DMS153 (cell line): ENCODE data around the gene NCOA3.

ENCODE experiments used
- DNase-seq: peaks from one replicate; lab custom pipeline; 2025; lab: John Stamatoyannopoulos, UW

The NCOA3 gene

DNA sequence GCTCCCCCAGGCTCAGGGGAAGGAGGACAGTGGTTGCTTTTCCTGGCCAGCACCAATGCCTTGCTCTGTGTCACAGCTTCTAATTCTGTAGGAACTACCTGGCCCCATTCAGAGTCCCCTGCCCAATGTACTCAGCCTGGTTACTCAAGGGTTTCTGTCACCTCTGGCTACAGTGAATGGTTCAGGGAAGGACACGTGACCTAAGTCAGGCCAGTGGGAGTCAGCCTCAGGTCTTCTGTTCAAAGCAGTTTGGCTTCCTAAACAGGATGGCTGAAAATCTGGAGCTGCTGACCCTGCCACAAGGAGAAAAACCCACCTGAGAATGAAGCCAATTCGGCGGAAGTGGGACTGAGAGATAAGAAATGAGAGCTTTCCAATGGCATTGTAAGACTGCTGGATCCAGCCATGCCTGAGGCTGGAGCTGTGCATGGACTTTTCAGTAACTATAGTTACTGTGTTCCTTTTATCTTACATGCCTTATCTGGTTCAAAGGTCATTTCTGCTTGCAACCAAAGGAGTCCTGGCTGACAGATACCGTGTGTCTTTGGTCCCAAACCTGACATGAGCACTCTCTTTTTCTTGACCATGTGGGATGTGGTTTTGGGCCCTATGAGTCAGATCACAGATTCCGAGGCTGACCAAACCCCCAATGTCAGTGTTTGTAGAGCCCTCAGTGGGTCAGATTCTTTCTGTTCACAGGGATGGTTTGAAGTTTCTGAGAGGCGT lies 179.3 kb downstream of the NCOA3 start:
- DNase-seq: no peak

DNA sequence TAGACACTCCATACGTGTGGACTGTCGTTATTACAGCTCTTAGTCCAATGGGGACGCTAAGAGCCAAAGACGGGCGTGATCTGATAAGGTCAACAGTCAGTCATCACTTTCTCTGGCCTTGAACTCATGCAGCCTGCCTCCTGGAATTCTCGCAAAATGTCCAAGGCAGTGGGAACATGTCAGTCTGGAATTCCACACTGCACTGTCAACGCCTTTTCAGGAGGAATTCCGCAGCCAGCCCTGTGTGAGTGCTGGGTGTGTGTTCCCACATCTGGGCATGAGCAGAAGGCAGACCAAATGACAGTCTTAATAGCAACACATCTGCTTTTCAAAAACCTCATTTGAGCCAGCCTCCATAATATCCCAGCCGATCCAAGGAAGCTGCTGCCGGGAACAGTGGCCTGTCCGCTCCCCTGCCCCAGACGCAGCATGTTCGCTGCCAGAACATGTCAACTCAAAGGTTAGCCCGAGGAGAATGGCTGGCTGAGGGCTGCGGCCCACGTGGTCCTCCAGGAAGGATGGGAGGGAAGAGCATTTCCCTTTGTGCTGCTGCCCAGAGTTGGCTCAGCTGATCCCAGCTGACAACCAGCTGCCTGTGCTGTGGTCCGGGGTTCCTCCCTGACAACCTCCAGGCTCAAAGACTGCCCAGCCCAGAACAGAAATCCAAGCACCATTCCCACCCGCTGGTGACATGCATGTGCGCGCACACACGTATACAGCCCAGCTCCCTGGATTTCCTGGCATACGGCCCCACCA lies 180.5 kb downstream of the NCOA3 start:
- DNase-seq: no peak

DNA sequence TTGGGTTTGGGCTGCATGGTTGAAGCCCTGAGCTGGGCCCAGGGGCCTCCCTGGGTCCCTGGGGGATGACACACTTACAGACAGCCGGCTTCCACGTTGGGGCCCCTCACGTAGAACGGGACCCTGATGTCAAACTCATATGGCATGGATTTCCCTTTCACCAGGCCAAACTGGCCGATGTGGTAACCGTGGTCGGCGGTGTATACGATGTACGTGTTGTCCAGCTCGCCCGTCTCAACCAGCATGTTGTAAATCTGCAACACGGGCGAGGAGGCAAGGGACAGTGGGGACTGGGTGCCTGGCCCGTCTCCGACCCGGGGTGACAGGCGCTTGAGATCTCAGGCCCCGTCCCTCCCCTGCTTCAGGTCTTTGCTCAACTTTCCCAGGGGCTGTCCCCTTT lies 181.2 kb downstream of the NCOA3 start:
- DNase-seq: no peak

DNA sequence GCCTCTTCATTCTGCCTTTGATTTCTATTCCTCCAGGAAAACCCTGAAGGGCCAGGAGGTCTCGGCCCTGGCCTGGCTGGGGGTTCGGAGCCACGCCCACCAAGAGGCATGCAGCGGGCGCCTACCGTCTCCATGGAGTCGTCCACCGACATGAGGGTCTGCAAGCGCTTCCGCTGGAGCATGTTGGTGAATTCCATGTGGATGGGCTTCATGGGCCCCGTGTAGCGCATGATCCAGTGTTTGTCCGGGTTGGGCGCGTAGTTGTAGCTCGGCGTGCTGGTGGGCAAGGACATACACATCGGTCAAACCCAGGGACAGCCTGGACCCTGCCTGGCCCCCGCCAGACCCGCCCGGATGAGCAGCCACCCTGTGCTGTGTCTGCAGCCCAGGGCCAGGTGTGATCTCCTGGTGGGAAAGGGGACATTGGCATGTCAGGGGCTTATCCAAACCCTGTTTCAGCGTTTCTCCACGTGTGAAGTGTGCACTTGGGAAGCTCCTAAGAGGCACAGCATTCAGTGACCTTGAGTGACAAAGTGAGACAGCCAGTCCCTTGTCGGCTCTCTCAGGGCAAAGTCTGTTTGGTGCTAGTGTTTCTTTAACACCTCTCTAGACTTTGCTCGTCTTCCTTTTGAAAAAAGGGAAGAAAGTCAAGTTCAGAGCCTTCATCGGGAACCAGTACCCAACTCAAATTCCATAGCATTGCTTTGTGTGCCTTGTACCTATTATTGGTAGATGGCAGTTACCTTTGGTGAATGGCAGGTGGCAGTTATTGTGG lies 182.8 kb downstream of the NCOA3 start:
- no peak for DNase-seq

DNA sequence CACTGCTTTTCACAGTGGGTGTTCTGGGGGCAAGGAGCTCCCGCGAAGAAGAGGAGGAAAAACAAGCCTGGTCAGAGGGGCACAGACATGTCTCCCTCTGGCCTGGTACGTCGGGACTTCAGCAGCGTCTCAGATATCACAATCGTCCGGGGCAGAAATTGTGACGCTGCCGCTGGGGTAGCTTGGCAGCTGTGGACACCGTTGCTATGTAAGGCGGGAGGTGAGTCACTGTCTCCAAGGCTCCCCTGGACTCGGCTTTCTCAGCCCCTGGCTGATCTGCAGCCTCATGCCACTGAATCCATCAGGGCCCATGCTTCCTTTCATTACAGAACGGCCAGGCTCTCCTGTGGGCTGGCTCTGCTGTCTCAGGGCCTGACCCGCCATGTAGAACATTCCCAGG lies 184.9 kb downstream of the NCOA3 start:
- DNase-seq: no peak

DNA sequence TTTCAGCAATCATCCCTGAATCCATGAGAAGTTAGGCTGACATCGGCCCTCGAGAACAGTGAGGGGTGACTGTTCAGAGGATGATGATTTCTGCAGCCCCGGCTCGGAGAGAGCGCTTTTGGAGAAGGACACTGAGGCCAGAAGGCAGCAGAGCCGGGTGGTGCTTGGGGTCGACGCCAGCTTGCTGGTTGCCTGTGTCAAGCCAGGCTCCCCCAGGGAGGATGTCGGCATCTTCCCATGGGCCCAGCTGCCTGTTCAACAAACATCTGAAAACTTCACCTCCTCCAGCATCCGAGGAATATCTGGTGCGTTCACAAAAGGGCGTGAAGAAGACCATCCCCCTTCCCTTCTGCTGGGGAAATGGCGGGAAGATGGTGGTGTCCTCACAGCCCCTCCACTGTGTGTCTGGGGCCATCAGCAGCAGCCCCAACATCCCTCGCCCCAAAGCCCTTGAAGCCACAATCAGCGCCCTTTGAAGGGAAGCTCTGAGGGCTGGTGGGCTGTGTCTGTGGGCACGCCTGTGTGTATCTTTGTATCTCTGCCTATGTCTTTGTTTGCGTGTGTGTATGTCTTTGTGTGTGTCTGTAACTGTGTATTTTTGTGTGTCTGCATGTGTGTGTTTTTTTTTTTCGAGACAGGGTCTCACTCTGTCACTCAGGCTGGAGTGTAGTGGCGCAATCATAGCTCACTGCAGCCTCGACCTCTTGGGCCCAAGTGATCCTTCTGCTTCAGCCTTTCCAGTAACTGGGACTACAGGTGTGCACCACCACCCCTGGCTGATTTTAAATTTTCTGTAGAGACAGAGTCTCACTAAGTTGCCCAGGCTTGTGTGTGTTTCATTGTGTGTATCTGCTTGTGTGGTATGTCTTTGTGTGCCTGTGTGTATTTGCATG lies 185.7 kb downstream of the NCOA3 start:
- no peak for DNase-seq

DNA sequence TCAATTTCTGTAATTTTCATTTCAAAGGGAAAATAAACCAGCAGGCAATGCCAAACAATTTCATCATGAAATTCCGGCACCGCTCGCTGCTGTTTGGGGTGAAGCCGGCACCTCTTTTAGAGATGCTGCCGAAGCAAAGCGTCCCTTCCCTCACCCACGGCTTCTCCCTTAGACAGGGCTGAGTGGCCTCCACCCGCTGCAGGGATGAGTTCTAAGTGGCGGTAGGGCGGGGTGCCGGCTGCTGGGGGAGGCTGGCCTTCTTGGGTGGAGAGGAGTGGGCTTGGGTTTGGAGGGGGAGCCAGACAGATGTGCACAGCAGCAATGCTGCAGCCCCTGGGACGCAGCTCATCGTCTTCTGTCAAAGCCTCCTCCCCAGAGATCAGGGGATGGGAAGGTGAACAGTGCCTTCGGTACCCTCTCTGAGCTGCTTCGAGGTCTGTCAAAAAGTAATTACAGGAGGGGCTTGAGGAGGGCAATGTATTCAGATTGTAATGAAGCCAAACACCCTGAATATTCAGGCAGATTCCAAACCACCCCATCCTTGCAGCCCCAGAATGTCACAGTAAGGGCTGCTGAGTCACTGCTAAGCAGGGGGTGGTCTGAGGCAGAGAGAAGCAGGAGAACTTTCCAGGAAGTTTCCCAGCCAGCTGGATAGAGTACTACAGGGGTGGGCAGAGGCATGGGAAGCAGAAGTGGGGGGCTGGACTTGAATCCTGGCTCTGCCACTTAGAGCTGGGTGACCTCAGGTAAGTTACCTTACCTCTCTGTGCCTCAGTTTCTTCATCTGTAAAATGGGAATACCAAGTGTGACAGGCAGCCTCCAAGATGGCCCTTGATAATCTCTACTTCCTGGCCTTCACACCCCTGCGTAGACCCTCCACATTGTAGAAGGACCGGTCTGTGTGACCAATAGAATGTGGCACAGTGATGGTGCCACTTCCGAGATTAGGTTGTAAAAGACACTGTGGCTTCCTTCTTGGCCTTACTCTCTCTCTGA lies 187.0 kb downstream of the NCOA3 start:
- no peak for DNase-seq

DNA sequence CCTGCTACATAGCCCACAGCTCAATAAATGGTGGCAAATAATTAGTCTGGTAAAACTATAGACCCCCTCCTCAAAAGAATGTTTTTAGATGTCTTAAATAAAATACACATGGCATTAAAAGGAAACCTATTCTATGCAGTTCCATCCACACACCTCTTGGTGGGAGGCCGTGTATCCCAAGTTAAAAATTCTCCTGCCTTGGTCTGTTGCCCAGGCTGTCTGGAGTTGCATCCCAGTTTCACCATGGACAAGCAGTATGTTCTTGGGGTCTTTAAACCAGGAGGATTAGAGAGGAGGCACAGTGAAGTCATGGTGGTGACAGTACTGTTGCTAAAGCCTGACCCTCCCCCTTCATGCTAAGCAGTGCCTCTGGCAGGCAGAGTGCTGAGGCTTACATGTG lies 188.0 kb downstream of the NCOA3 start:
- DNase-seq: no peak

DNA sequence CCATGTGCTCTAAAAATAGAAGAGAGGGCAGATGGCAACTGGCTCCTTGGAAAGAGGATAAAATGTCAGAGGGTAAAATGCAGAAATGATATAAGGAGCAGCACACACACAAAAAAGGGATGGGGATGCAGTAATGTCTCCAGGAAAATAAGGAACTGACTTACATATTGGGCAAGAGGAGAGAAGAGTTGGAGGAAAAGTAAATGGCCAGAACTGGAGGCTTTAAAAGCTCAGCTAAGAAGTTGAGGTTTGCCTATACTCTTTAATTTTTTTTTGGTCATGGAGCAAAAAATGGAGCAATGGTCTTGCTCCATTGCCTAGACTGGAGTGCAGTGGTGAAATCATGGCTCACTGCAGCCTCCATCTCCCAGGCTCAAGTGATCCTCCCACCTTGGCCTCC lies 189.9 kb downstream of the NCOA3 start:
- DNase-seq: no peak

DNA sequence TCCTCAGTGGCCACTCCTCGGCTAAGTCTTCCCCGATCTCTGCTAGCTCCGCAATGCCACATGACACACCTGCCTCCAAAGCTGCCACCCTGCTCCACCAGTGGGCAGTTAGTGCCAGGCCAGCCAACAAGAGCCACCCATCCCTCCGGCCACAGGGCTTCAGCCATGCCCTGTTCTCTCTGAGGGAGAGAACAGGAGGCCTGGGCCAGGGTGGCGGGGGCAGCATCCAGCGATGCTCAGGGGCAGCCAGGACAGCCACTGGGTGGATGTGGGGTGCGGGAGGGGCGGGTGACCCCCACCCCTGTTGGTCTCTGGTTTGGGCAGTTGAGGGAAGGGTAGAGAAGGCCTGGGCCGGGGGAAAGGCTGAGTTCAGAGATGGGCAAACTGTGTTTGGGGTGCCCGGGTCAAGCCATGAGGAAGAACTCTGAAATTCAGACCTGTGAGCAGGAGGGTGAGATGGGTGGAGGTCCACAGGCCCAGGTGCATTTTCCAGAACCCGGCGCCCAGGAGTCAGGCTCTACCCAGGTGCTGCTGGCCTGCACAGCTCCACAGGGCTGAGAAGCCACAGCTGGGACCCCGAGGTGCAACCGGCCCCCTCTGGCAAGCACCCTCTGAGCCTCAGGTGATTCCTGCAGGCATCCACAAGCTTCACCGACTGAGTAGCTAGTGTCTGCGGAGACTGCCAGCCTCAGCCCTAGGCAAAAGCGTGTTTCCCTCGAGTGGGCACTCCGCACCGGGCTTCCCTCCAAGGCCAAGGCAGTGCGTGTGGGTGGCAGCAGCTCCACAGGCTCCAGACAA lies 192.5 kb downstream of the NCOA3 start:
- DNase-seq: no peak

DNA sequence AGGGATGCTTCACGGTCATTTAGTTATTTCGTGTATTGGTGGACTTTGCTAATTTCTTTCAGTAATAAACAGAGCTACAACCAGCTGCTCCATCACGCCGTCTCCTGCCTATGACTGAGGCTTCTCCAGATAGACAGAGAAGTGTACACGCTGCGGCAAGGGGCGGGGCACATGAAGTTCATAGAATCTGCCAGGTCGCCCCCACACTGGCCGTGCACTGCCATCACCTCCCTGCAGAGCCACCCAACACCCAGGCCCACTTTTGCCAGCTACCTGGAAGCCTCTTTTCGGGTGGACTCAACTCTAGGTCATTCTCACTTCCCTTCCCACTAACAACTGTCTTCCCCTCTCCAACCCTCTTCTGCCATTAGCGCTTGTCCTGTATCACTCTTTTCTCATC lies 195.2 kb downstream of the NCOA3 start:
- DNase-seq: no peak

DNA sequence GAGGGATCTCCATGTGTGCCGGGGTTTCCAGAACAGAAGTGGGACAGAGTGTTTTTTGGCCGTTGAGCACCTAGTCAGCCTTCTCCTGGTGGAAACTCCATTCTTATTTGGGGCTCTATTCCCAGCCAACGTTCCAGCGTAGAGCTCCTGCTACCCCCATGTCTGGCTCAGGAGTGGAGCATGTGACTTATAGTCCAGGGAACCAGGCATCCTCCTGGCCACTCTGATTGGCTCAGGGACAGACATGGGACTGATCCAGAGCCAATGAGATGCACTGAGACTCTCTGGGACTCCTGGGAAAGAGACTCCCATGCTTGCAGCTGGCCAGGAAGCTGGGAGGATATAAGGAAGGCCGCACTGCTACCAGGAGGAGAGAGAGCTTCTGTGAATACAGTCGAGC lies 196.5 kb downstream of the NCOA3 start:
- no peak for DNase-seq

DNA sequence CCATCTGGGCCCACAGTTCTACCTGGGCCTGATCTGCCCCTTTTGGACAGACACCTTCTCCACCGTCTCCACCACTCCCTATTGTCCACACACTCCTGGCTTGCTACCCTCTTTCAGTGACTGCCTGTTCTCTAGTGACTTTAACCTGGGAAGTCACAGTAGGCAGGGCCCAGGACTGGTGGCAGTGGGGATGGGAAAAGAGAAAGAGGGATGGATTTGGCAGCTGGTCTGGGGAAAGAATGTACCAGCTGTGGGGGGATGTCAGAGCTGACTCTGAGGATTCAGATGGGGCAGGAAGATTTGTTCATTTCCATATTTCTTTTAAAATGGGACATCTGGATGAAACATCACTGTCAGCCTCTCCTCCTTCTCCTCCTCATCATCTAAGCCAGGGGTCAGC lies 198.1 kb downstream of the NCOA3 start:
- DNase-seq: no peak

DNA sequence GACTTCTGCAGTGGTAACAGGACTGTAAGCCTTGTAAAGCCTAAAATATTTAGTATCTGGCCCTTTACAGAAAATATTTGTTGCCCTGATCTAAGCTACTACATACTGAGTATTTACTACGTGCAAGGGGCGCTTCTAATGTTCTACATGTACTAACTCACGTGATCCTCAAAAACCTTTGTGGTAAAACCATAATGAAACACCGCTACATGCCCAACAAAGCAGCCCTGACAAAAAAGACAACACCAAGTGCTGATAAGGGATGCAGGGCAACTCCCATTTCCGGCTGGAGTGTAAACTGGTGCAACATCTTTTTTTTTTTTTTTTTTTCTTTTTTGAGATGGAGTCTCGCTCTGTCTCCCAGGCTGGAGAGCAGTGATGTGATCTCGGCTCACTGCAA lies 198.6 kb downstream of the NCOA3 start:
- no peak for DNase-seq

DNA sequence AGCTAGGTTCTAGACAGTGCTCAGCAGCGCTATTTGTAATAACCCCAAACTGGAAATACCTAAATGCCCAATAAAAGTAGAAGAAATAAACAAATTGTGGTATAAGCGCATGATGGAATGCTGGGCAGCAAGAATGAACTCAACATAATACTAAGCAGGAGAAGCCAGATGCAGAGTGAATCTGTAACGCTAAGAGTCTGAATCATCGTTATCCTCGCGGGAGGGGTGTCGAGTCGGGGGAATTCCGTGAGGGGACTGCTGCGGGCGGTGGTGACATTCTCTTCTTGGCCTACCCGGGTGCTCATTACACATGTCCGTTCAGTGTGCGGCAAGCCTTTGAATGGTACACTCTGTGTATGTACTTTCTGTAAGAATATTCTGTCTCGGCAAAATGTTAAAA lies 199.9 kb downstream of the NCOA3 start:
- DNase-seq: no peak

DNA sequence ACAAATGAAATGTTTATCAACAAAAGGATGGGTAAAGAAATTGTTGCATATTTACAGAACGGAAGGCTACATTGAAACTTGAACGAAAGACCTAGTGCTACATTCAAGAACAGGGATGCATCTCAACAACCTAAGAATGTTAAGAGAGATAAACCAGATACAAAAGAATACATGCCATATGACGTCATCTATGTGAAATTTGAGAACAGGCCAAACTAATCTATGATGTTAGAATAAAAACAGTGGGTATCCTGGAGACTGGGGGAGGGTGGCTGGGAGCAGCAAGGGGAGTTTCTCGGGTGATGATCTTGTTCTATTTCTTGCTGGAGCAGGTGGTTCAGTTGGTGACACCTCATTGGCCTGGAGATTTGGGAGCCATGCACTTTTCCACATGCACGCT lies 202.1 kb downstream of the NCOA3 start:
- no peak for DNase-seq

DNA sequence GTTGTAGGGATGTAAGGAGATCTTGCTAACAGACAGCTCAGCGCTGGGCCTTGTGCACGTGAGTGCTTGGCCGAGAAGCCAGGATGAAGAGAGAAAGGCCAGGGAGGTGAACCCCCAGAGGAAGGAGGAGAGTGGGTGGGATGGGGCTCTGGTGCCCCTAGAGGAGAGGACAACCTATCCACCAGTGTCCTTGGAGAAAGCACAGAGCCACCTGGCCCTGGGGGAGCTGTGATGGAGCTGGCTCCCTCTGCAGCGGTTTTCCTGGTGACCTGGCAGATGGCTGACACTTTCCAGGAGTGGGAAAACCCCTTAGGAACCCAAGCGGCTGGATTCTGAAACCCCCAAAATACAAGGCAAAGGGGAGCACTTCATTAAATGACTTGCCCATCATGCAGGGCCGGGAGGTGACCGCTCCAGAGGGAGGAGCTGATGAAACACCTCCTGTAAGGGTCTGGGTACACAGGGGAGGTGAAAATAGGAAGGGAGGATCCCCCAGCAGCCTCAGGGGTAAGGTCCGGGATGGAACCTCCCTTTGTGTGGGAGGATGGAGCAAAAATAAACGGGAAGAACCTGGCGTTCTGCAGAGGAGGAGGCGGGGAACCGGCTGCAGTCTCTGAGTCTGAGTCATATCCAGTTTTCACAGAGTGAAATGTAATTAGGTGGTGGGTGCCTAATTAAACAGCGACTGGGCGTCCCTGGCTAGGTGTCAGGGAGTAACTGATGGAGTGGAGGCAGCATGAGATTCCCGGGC lies 203.2 kb downstream of the NCOA3 start:
- no peak for DNase-seq

DNA sequence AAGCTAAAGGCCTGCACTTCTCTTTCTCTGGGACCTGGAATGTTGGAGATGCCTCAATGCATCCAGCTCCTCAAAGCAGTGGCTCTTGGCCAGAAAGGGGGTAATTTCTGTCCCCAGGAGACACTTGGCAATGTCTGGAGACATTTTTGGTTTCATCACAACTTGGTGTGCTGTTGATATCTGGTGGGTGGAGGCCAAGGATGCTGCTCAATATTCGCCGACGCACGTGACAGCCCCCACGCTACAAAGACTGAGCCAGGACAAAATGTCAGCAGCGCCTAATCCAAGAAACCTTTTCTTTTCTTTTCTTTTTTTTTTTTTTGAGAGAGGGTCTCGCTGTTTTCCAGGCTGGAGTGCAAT lies 203.8 kb downstream of the NCOA3 start:
- no peak for DNase-seq

DNA sequence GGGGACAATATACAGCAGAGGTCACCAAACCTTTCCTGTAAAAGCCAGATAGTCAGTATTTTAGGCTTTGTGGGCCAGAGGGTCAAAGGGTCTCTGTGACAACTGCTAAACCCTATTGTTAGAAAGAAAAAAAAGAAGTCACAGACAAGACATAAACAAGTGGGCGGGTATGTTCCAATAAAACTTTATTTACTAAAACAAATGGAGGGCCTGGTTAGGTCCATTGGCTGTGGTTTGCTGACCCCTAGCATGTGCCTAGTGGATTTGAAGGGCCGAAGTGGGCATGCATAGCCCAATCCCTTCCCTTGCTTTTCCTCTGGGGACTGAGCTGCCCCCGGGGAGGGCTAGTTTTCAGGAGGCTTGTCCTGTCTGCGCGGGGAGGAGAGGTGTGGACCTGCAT lies 204.7 kb downstream of the NCOA3 start:
- DNase-seq: no peak
